ENCODE results near the gene KAT2B. TPM values are rescaled to one million over a fixed set of nuclear protein-coding genes. Genes with fewer than 3 reads are reported as not detected.

Gene KAT2B
- total and polyA plus RNA-seq, 2 of the 8 experiments (the other 6 are each of a cell fraction or from before 2014, with no cell fraction given) = 0.24 to 0.91 TPM

DNA sequence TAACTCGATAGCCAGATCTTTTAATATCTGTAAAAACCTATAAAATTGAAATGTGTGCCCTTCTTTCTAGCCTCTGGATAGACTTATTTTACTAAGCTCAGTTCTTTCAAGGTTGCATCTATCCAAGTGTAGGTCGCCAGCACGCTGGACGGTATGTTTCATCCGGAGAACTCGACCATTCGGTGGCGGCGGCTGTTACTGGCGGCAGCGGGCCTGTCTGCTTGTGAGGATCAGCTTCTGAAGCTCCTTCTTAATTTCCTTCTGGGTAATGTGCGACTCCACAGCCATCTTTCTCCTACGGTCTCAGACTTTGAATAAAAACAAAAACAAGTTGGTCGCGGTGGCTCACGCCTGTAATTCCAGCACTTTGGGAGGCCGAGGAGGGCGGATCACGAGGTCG is 32.3 kb upstream of the KAT2B start:
- POLR2A ChIA-PET (ENCODE audit: partially characterized antibody) = no interaction called here
- no peaks in the 10 kb centered on the region for H3K79me2 ChIP-seq (ENCODE audit: control insufficient read depth in 1 of 2, insufficient read depth in 2 of 2, low read length in 2 of 2)
- no peak overlapping the region for H3K23ac ChIP-seq (ENCODE audit: insufficient read length)
- H3K9ac ChIP-seq (replicated peaks in 1 of 4; ENCODE audit: extremely low read depth in 1 of 4, low read depth in 3 of 4, low read length in 3 of 4) = no peak overlapping the region
- no peak overlapping the region for H2BK20ac ChIP-seq (ENCODE audit: low read length)
- no peak overlapping the region for H2BK15ac ChIP-seq (ENCODE audit: low read length)
- H3K27me3 ChIP-seq (replicated peaks in 1 of 4; ENCODE audit: control insufficient read depth in 3 of 4, extremely low read depth in 1 of 4, insufficient read depth in 3 of 4, low read length in 3 of 4) = no peaks in the 10 kb centered on the region
- H3K14ac ChIP-seq (ENCODE audit: insufficient read length) = no peak overlapping the region
- DNase-seq (ENCODE audit: low read depth in 1 of 2, low spot score in 2 of 2) (no peak), FAIRE-seq (no peak)
- H3K36me3 ChIP-seq (ENCODE audit: control insufficient read depth in 2 of 4, insufficient read depth in 4 of 4, low read length in 3 of 4) = no peaks in the 10 kb centered on the region
- H2BK5ac ChIP-seq (ENCODE audit: low read depth, low read length) = no peak overlapping the region
- CTCF ChIA-PET (ENCODE audit: partially characterized antibody) = interaction anchor here (0.6 to 1.3 kb wide), 3 partner anchors 13 to 398 kb away, joined by 3 to 6 read pairs (median 4); no protein-coding TSS in a partner anchor
- no peak overlapping the region for H2BK120ac ChIP-seq (replicated peaks; ENCODE audit: low read depth, low read length)
- no peak overlapping the region for H3K4me2 ChIP-seq (ENCODE audit: insufficient read depth in 1 of 2, low read depth in 2 of 2, low read length in 2 of 2)
- no peak overlapping the region for H3K18ac ChIP-seq (ENCODE audit: extremely low read depth, low read length)
- no peak overlapping the region for H2AFZ ChIP-seq (ENCODE audit: low read length)
- H3K56ac ChIP-seq (replicated peaks; ENCODE audit: insufficient read length, low read depth, low read length) = no peak overlapping the region
- H2BK12ac ChIP-seq (ENCODE audit: low read depth, low read length) = no peak overlapping the region
- H2AK5ac ChIP-seq (ENCODE audit: low read depth, low read length) = no peak overlapping the region
- no peak overlapping the region for H4K91ac ChIP-seq (replicated peaks; ENCODE audit: insufficient read length, low read length)
- H4K20me1 ChIP-seq (replicated peaks in 1 of 2; ENCODE audit: control insufficient read depth in 1 of 2, insufficient read depth in 2 of 2, low read length in 2 of 2) = no peaks in the 10 kb centered on the region
- 93% methylated on average over 20 of the region's 20 CpGs; no CpG with 5 or more reads in 1 of the 2 experiments for WGBS, 2 experiments (ENCODE audit: extremely low coverage in 1 of 2, insufficient coverage in 1 of 2, insufficient read length in 1 of 2, insufficient replicate concordance in 2 of 2, low coverage in 1 of 2, low lambda C conversion rate in 2 of 2, missing lambda C conversion rate in 1 of 2)
- H3K4me1 ChIP-seq (replicated peaks in 1 of 4; ENCODE audit: control insufficient read depth in 3 of 4, insufficient read depth in 4 of 4, low read length in 3 of 4) = no peaks in the 10 kb centered on the region
- no peaks in the 10 kb centered on the region for H3K79me1 ChIP-seq (ENCODE audit: low read depth, low read length)
- H3K23me2 ChIP-seq (ENCODE audit: low read depth, low read length) = no peaks in the 10 kb centered on the region
- no peak overlapping the region for H3K4ac ChIP-seq (replicated peaks; ENCODE audit: insufficient read length, low read depth, low read length)
- H4K5ac ChIP-seq (ENCODE audit: insufficient read length, low read depth, low read length) = no peak overlapping the region
- no peak overlapping the region for H3K4me3 ChIP-seq (ENCODE audit: extremely low read depth in 1 of 4, insufficient read depth in 2 of 4, low read depth in 3 of 4, low read length in 4 of 4)
- no peaks in the 10 kb centered on the region for H3K9me3 ChIP-seq (ENCODE audit: insufficient read depth in 2 of 2, low read depth in 1 of 2, low read length in 1 of 2)
- H4K8ac ChIP-seq (ENCODE audit: extremely low read depth, insufficient read depth, low read length) = no peak overlapping the region; the same call in 1 of the 2 replicates
- TF ChIP-seq, protein P1, sequence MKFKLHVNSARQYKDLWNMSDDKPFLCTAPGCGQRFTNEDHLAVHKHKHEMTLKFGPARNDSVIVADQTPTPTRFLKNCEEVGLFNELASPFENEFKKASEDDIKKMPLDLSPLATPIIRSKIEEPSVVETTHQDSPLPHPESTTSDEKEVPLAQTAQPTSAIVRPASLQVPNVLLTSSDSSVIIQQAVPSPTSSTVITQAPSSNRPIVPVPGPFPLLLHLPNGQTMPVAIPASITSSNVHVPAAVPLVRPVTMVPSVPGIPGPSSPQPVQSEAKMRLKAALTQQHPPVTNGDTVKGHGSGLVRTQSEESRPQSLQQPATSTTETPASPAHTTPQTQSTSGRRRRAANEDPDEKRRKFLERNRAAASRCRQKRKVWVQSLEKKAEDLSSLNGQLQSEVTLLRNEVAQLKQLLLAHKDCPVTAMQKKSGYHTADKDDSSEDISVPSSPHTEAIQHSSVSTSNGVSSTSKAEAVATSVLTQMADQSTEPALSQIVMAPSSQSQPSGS (IDR thresholded peaks at IDR 0.05; ENCODE audit: low read length) = no peak
- no peak for TF ChIP-seq TCF12 (IDR thresholded peaks at IDR 0.05; ENCODE audit: low read depth, low read length)
- no peak for TF ChIP-seq TEAD4 (IDR thresholded peaks at IDR 0.05; ENCODE audit: low read depth, low read length)
- TF ChIP-seq, protein P2, sequence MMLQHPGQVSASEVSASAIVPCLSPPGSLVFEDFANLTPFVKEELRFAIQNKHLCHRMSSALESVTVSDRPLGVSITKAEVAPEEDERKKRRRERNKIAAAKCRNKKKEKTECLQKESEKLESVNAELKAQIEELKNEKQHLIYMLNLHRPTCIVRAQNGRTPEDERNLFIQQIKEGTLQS (IDR thresholded peaks at IDR 0.05; ENCODE audit: insufficient read depth, low read depth, low read length) = no peak
- H3K27ac ChIP-seq (ENCODE audit: low read depth, low read length) = no peak overlapping the region
